Neutrophil (primary cell): Measurements from ENCODE around the gene PHGDH.

ENCODE experiments used
- H3K27ac ChIP-seq: fragments of 200-600 bp; sonication (generic); 2 replicates; pipeline ENCODE4 v1.5.1; 2016; ENCODE audit warnings: mild to moderate bottlenecking, moderate library complexity
- H3K27me3 ChIP-seq: fragments of 200-600 bp; sonication (generic); 2 replicates; pipeline ENCODE4 v1.6.0; 2016; ENCODE audit warnings: mild to moderate bottlenecking
- H3K36me3 ChIP-seq: fragments of 200-600 bp; sonication (generic); 2 replicates; pipeline ENCODE4 v1.5.1; 2017
- H3K4me1 ChIP-seq, 2 experiments: fragments of 200-600 bp in 1 of 2; sonication (generic) in 1 of 2; 1 replicate in 1 of 2; 2 replicates in 1 of 2; pipeline versions ENCODE4 v1.5.1 to v1.6.1; 2013 to 2016; ENCODE audit warnings: low read depth in 1 of 2, low read length in 1 of 2, mild to moderate bottlenecking in 1 of 2, moderate library complexity in 1 of 2; ENCODE audit not compliant: control insufficient read depth in 1 of 2, insufficient read depth in 1 of 2
- H3K4me3 ChIP-seq, 2 experiments: fragments of 200-600 bp in 1 of 2; sonication (generic) in 1 of 2; 1 replicate in 1 of 2; 2 replicates in 1 of 2; pipeline ENCODE4 v1.5.1; 2013 to 2016; ENCODE audit warnings: low read depth in 1 of 2, low read length in 1 of 2, mild to moderate bottlenecking in 1 of 2, moderate library complexity in 1 of 2
- H3K9me3 ChIP-seq: fragments of 200-600 bp; sonication (generic); 2 replicates; pipeline ENCODE4 v1.5.1; 2016
- CTCF ChIP-seq: fragments of 200-600 bp; sonication (generic); IDR thresholded peaks from 2 replicates; pipeline ENCODE4 v1.5.1; 2016; ENCODE audit warnings: antibody characterized with exemption

The PHGDH gene

GRCh38 chr1:119711804-119712341 is at the start of gene PHGDH:
TSS of gene PHGDH (plus strand) at chr1:119711934. CDS start at chr1:119712023, 89 bp downstream.
- Histone ChIP-seq H3K27ac (no peak within 1 kb of the TSS), H3K4me1 (peaks cover 11 to 15% of the 10 kb centered on the region in 2 experiments), H3K27me3 (peaks cover 54% of the 10 kb centered on the region), H3K9me3 (no peaks in the 10 kb centered on the region), H3K36me3 (no peaks in the 10 kb centered on the region), H3K4me3 (peak within 1 kb of the TSS; percentile 40 to 43)
- TF ChIP-seq CTCF = no peak

GRCh38 chr1:119662034-119662437 is 49.7 kb upstream of the PHGDH start:
- TF ChIP-seq CTCF = no peak
- Histone ChIP-seq H3K27me3 (peaks cover 12% of the 10 kb centered on the region), H3K36me3 (no peaks in the 10 kb centered on the region), H3K4me1 (no peaks in the 10 kb centered on the region), H3K27ac (no peak overlapping the region), H3K4me3 (no peak overlapping the region), H3K9me3 (no peaks in the 10 kb centered on the region)

GRCh38 chr1:119664067-119664466 is 47.7 kb upstream of the PHGDH start:
- Histone ChIP-seq H3K4me1 (no peaks in the 10 kb centered on the region), H3K36me3 (no peaks in the 10 kb centered on the region), H3K27ac (no peak overlapping the region), H3K4me3 (no peak overlapping the region), H3K9me3 (no peaks in the 10 kb centered on the region), H3K27me3 (peaks cover 10% of the 10 kb centered on the region)
- TF ChIP-seq CTCF = no peak

GRCh38 chr1:119667173-119667572 is 44.6 kb upstream of the PHGDH start:
- H3K27ac ChIP-seq = no peak overlapping the region

GRCh38 chr1:119670898-119671297 is 40.8 kb upstream of the PHGDH start:
- no peak for TF ChIP-seq CTCF
- H3K4me3 ChIP-seq = no peak overlapping the region
- H3K4me1 ChIP-seq = peaks cover 0 to 5% of the 10 kb centered on the region in 2 experiments
- H3K9me3 ChIP-seq = no peaks in the 10 kb centered on the region
- no peaks in the 10 kb centered on the region for H3K27me3 ChIP-seq
- H3K36me3 ChIP-seq = no peaks in the 10 kb centered on the region
- no peak overlapping the region for H3K27ac ChIP-seq

More at GRCh38 chr1:119667173-119667572, 44.6 kb upstream of the PHGDH start:
- Histone ChIP-seq H3K36me3 (no peaks in the 10 kb centered on the region), H3K4me1 (no peaks in the 10 kb centered on the region), H3K4me3 (no peak overlapping the region), H3K9me3 (no peaks in the 10 kb centered on the region), H3K27me3 (no peaks in the 10 kb centered on the region)
- no peak for TF ChIP-seq CTCF
